Suprapubic skin (tissue), 4 donors: Measurements from ENCODE around the gene DCXR. TPM values are rescaled to one million over a fixed set of nuclear protein-coding genes. Genes with fewer than 3 reads are reported as not detected.

Experiments used
- DNase-seq, 2 donors: peaks; one replicate each; pipeline ENCODE4 v3.0.0-alpha.2; 2019; ENCODE audit warnings: low spot score in 2 of 2
- H3K27ac ChIP-seq: fragments of 200-600 bp; sonication (generic); one replicate; pipeline ENCODE4 v1.5.1; 2019
- H3K27me3 ChIP-seq: fragments of 200-600 bp; sonication (generic); one replicate; pipeline ENCODE4 v1.5.1; 2019
- H3K36me3 ChIP-seq: fragments of 200-600 bp; sonication (generic); one replicate; pipeline ENCODE4 v1.5.1; 2019
- H3K4me1 ChIP-seq: fragments of 200-600 bp; sonication (generic); one replicate; pipeline ENCODE4 v1.5.1; 2019
- H3K4me3 ChIP-seq: fragments of 200-600 bp; sonication (generic); one replicate; pipeline ENCODE4 v1.5.1; 2019; ENCODE audit warnings: mild to moderate bottlenecking
- H3K9me3 ChIP-seq: fragments of 200-600 bp; sonication (generic); one replicate; pipeline ENCODE4 v1.5.1; 2019
- EP300 ChIP-seq: sonication (generic); formaldehyde crosslinking; IDR thresholded peaks from one replicate; pipeline ENCODE4 v1.6.1; 2017; ENCODE audit warnings: antibody characterized with exemption
- POLR2A ChIP-seq, 2 donors: fragments of 450-650 bp; IDR thresholded peaks; one replicate each; pipeline ENCODE4 v1.6.1; 2017; ENCODE audit warnings: antibody characterized with exemption in 2 of 2, mild to moderate bottlenecking in 2 of 2, moderate library complexity in 2 of 2
- POLR2AphosphoS5 ChIP-seq, 3 donors: sonication (generic); formaldehyde crosslinking; IDR thresholded peaks; one replicate each; pipeline ENCODE4 v1.6.1; 2017; ENCODE audit warnings: antibody characterized with exemption in 3 of 3
- WGBS: methylation state at CpG from one replicate; pipeline ENCODE4 v1.1.5; 2018; 5-methylcytosine and 5-hydroxymethylcytosine counted together
- total RNA-seq, 4 donors: library from RNA; depleted of rRNA; stranded (reverse); fragments of >200 nt; gene quantifications; one replicate each; pipeline ENCODE4 v1.1.0, GENCODE V29; 2016
- TF ChIP-seq, protein P1 (sequence below), 2 donors: fragments of 200-600 bp in 1 of 2; fragments of 450-650 bp in 1 of 2; sonication (generic) in 1 of 2; IDR thresholded peaks; one replicate each; pipeline ENCODE4 v1.5.1; 2016 to 2019; ENCODE audit warnings: antibody characterized with exemption in 2 of 2, mild to moderate bottlenecking in 1 of 2, moderate library complexity in 1 of 2

DCXR gene
- total RNA-seq, 4 donors from 2014 or later, result 160 to 267 (median 222) TPM

DNA sequence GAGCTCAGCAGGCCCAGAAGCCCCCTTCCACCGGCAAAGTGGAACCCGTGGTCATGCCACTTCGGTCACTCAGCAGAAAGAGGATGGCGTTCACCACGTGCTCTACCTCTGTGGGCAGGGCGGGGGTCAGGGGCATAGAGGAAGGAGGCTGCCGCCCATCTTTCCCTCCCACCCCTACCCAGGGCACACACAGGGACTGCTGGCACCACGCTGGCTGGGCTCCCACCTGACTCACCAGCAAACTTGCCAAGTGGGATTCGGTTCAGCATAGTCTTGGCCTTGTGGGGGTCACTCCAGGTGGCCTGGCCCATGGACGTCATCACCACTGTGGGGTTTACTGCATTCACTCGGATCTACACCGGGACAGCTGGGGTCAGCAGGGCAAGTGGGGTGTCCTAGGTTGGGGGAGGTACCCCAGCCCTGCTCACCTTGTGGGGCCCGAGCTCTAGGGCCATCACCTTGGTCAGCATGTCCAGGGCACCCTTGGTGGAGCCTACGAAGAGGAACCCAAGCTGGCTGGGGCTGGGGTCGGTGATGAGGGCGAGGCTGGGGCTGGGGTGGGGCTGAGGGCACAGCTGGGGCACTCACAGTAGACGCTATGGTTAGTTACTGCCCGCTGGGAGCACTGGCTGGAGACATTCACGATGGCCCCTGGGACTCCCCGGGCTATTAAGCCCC is 1.4 kb downstream of the DCXR start:
- H3K27me3 ChIP-seq, result peaks cover 7% of the 10 kb centered on the region
- H3K36me3 ChIP-seq, result no peaks in the 10 kb centered on the region
- H3K27ac ChIP-seq, result no peak overlapping the region
- TF ChIP-seq EP300 (no peak), POLR2AphosphoS5 (IDR thresholded peaks at IDR 0.05) (no peak), POLR2A (IDR thresholded peaks at IDR 0.05) (no peak)
- TF ChIP-seq, protein P1, sequence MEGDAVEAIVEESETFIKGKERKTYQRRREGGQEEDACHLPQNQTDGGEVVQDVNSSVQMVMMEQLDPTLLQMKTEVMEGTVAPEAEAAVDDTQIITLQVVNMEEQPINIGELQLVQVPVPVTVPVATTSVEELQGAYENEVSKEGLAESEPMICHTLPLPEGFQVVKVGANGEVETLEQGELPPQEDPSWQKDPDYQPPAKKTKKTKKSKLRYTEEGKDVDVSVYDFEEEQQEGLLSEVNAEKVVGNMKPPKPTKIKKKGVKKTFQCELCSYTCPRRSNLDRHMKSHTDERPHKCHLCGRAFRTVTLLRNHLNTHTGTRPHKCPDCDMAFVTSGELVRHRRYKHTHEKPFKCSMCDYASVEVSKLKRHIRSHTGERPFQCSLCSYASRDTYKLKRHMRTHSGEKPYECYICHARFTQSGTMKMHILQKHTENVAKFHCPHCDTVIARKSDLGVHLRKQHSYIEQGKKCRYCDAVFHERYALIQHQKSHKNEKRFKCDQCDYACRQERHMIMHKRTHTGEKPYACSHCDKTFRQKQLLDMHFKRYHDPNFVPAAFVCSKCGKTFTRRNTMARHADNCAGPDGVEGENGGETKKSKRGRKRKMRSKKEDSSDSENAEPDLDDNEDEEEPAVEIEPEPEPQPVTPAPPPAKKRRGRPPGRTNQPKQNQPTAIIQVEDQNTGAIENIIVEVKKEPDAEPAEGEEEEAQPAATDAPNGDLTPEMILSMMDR (IDR thresholded peaks at IDR 0.05), result no peak
- DNase-seq, result no peak
- WGBS, result 91% methylated on average over 8 of the region's 20 CpGs
- H3K9me3 ChIP-seq, result no peaks in the 10 kb centered on the region
- peak overlapping the region; percentile 69 for H3K4me3 ChIP-seq
- H3K4me1 ChIP-seq, result peaks cover 36% of the 10 kb centered on the region

DNA sequence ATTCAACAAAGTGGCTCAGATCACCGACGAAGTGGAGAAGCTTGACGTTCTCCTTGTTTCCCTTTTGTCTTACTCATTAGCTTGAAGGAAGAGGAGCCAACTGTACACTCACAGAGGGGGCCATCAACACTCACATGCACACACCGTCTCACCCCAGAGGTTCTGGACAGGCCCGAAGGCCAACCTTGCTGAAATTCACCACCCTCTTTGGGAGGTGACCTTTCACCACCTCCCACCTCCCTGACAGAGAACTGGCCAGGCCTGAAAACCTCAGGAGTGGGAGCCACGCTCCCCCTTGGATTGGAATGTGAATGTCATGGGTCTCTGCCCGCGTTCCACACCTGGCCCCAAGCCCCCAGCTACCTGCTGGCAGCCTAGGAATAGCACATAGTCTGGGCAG is 2.0 kb downstream of the DCXR start:
- WGBS, result 79% methylated on average over 6 of the region's 8 CpGs

DNA sequence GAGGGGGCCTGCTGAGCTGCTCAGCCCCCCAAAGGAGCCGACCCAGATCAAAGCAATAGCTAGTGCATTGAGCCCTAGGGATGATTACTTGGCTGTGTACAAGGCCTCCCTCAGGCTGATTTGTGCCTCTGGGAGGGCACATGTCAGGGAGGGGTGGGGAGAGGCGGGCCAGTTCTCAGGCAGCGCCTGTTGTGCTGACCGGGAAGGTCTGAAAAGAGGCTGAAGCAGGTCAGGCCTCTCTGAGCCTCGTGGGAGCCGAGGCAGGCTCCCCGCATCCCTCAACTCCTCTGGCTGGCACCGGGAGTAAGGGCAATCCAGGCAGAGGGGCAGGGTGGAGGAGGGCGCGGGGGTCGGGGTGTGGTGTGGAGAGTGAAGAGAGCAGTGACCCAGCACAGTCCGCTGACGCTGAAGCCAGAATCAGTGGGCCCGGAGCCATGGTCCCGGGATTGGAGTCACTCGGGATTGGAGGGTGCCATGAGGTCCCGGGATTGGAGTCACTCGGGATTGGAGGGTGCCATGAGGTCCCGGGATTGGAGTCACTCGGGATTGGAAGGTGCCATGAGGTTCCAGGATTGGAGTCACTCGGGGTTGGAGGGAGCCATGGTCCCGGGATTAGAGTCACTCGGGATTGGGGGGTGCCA is 3.0 kb downstream of the DCXR start:
- Histone ChIP-seq H3K36me3 (no peaks in the 10 kb centered on the region), H3K4me3 (no peak overlapping the region), H3K27ac (no peak overlapping the region), H3K27me3 (peaks cover 7% of the 10 kb centered on the region), H3K9me3 (no peaks in the 10 kb centered on the region), H3K4me1 (peaks cover 52% of the 10 kb centered on the region)
- TF ChIP-seq EP300 (no peak), POLR2A (IDR thresholded peaks at IDR 0.05) (no peak)
- 80% methylated on average over 20 of the region's 23 CpGs for WGBS
- DNase-seq, result no peak

More for the DNA sequence above, 2.0 kb downstream of the DCXR start:
- DNase-seq, result no peak
- Histone ChIP-seq H3K4me1 (peaks cover 42% of the 10 kb centered on the region), H3K27ac (no peak overlapping the region), H3K36me3 (no peaks in the 10 kb centered on the region), H3K9me3 (no peaks in the 10 kb centered on the region), H3K27me3 (peaks cover 7% of the 10 kb centered on the region), H3K4me3 (no peak overlapping the region)
- TF ChIP-seq EP300, result no peak
- no peak for TF ChIP-seq POLR2A (IDR thresholded peaks at IDR 0.05)
- TF ChIP-seq, protein P1 (IDR thresholded peaks at IDR 0.05), result no peak
- TF ChIP-seq POLR2AphosphoS5 (IDR thresholded peaks at IDR 0.05), result no peak

DNA sequence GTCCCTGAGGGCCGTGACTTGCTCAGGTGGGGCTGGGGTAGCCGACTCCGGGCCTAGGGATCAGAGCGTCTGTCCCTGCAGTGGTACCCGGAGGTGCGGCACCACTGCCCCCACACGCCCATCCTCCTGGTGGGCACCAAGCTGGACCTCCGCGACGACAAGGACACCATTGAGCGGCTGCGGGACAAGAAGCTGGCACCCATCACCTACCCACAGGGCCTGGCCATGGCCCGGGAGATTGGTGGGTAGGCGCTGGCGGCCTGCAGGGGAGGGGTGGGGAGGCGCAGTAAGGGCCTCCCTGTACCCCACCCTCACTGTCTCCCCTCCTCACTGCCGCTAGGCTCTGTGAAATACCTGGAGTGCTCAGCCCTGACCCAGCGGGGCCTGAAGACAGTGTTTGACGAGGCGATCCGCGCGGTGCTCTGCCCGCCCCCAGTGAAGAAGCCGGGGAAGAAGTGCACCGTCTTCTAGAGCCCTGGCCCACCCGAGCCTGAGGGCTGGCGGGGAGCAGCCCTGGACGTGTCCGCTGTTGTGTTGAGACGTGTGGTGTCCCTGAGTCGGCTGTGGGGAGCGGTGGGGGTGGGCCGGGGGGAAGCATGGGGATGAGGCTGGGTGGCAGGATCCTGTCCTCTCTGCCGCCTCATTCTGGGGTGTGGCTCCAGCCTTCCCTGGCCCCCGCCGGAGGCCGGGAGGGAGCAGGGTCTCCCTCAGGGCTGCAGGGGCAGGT is 4.0 kb downstream of the DCXR start:
- DNase-seq, result no peak
- peaks cover 48% of the 10 kb centered on the region for H3K4me1 ChIP-seq
- no peaks in the 10 kb centered on the region for H3K36me3 ChIP-seq
- TF ChIP-seq, protein P1 (IDR thresholded peaks at IDR 0.05), result no peak
- no peak for TF ChIP-seq POLR2A (IDR thresholded peaks at IDR 0.05)
- no peak for TF ChIP-seq POLR2AphosphoS5 (IDR thresholded peaks at IDR 0.05)
- TF ChIP-seq EP300, result no peak
- no peaks in the 10 kb centered on the region for H3K9me3 ChIP-seq
- H3K27me3 ChIP-seq, result peaks cover 7% of the 10 kb centered on the region
- no peak overlapping the region for H3K4me3 ChIP-seq
- H3K27ac ChIP-seq, result no peak overlapping the region
- 67% methylated on average over 3 of the region's 38 CpGs for WGBS

DNA sequence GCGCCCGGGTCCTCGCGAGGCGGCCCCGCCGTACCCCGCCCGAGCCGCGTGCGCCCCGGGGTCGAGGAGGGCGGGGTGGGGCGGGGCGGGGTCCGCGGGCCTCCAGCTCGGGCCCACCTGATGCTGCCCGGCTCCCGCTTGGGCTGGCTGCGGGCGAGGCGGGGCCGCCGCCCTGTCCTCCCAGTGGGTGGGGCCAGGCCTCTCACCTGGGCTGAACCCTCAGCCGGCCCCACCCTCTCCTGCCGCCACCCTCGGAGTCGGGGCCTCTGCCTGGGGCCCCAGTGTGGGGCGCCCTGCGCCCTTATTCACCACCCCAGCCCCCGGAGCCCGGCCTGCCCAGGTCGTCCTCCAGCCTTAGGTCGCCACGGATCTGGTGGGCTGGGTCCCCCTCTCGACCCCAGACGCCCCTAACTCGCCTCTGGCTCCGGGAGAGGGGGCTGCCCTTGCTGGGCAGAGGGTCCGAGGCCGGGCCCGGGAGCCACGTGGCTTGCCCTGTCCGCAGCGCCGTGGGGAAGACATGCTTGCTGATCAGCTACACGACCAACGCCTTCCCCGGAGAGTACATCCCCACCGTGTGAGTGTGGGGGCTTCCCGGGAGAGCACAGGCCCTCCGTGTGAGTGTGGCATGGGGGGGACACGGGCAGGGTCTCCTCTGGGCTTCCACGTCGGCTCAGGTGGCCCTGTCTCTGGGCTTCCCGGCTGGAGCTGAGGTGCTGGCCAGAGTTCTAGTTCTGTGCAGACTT is 5.4 kb downstream of the DCXR start:
- Histone ChIP-seq H3K27me3 (peaks cover 7% of the 10 kb centered on the region), H3K27ac (no peak overlapping the region), H3K4me1 (peaks cover 44% of the 10 kb centered on the region), H3K4me3 (peak overlapping the region; percentile 64), H3K36me3 (no peaks in the 10 kb centered on the region), H3K9me3 (no peaks in the 10 kb centered on the region)
- no peak for TF ChIP-seq POLR2A (IDR thresholded peaks at IDR 0.05)
- 15% methylated on average over 11 of the region's 59 CpGs for WGBS
- no peak for DNase-seq
